Bronchial epithelial cell (primary cell): Measurements from ENCODE around the gene LYL1. TPM values are rescaled to one million over a fixed set of nuclear protein-coding genes. Genes with fewer than 3 reads are reported as not detected.
A peak's percentile ranks its signal among the peaks of the same experiment; 100 is the strongest.

Experiments
- DNase-seq: peaks from one replicate; pipeline ENCODE4 v3.0.0-alpha.2; 2010; ENCODE audit warnings: low read depth
- FAIRE-seq: peaks from 2 replicates; lab custom pipeline; 2011; peaks lifted over from hg19 to GRCh38; lab: Jason Lieb, UNC
- H3K27me3 ChIP-seq: 2 replicates; pipeline ENCODE4 v1.5.1; 2011; ENCODE audit warnings: low read length; ENCODE audit not compliant: control insufficient read depth, insufficient read depth
- H3K36me3 ChIP-seq: 2 replicates; pipeline ENCODE4 v1.5.1; 2011; ENCODE audit warnings: low read length; ENCODE audit not compliant: control insufficient read depth, insufficient read depth
- H3K4me3 ChIP-seq: 2 replicates; pipeline ENCODE4 v1.5.1; 2011; ENCODE audit warnings: mild to moderate bottlenecking, low read depth, low read length, control low read depth
- CTCF ChIP-seq: IDR thresholded peaks from 2 replicates; pipeline ENCODE4 v1.5.1; 2011; ENCODE audit warnings: mild to moderate bottlenecking, moderate library complexity, low read length, control low read depth, inconsistent platforms; ENCODE audit not compliant: insufficient read depth, severe bottlenecking
- total RNA-seq: library from RNA; depleted of rRNA; stranded (reverse); fragments of >200 nt; gene quantifications from 2 replicates; pipeline ENCODE4 v1.2.1, GENCODE V29; 2014

LYL1 gene
- total RNA-seq, 1 donor from 2014 or later, result 1.3 TPM

- DNase-seq (no peak), FAIRE-seq (no peak)
- Histone ChIP-seq H3K4me3 (no peak overlapping the region), H3K27me3 (no peaks in the 10 kb centered on the region), H3K36me3 (no peaks in the 10 kb centered on the region)
- TF ChIP-seq CTCF, result no peak
Observed at GRCh38 chr19:13052447-13053175, 50.0 kb downstream of the LYL1 start.

- peak; percentile 29 for DNase-seq
- Histone ChIP-seq H3K4me3 (no peak overlapping the region), H3K27me3 (no peaks in the 10 kb centered on the region), H3K36me3 (no peaks in the 10 kb centered on the region)
- no peak for TF ChIP-seq CTCF
- FAIRE-seq, result no peak
Observed at GRCh38 chr19:13051557-13052165, 51.0 kb downstream of the LYL1 start.

- H3K27me3 ChIP-seq, result no peaks in the 10 kb centered on the region
- no peak for TF ChIP-seq CTCF
- DNase-seq, result no peak
- no peak for FAIRE-seq
- H3K36me3 ChIP-seq, result no peaks in the 10 kb centered on the region
- no peak overlapping the region for H3K4me3 ChIP-seq
Observed at GRCh38 chr19:13050274-13050673, 52.4 kb downstream of the LYL1 start.

Other genes with a start within 250 kb of the LYL1 start
- 27.9 and 35.2 TPM in 2 replicates for gene DNASE2, start 221.4 kb downstream of the LYL1 start, total RNA-seq
- not detected in 2 replicates for gene KLF1, start 215.7 kb downstream of the LYL1 start, total RNA-seq
- 17.9 and 38.2 TPM in 2 replicates for gene GCDH, start 211.7 kb downstream of the LYL1 start, total RNA-seq
- gene SYCE2, start 183.6 kb downstream of the LYL1 start, total RNA-seq, result not detected in 2 replicates
- gene FARSA, start 169.1 kb downstream of the LYL1 start, total RNA-seq, result 53.6 and 55.5 TPM in 2 replicates
- 1,002 and 1,570 TPM in 2 replicates for gene CALR, start 164.2 kb downstream of the LYL1 start, total RNA-seq
- gene RAD23A, start 157.0 kb downstream of the LYL1 start, total RNA-seq, result 91.1 and 120 TPM in 2 replicates
- 27.1 and 36.0 TPM in 2 replicates for gene GADD45GIP1, start 145.6 kb downstream of the LYL1 start, total RNA-seq
- not detected in 2 replicates for gene DAND5, start 133.3 kb downstream of the LYL1 start, total RNA-seq
- 5.4 and 5.8 TPM in 2 replicates for gene NFIX, start 107.4 kb downstream of the LYL1 start, total RNA-seq
- 28.0 and 40.5 TPM in 2 replicates for gene TRMT1, start 13.9 kb upstream of the LYL1 start, total RNA-seq
- gene NACC1, start 15.4 kb upstream of the LYL1 start, total RNA-seq, result 20.3 and 46.6 TPM in 2 replicates
- 68.4 and 75.3 TPM in 2 replicates for gene STX10, start 47.5 kb upstream of the LYL1 start, total RNA-seq
- gene IER2, start 47.6 kb upstream of the LYL1 start, total RNA-seq, result 32.1 and 35.2 TPM in 2 replicates